HG03571 (cell line): Measurements from ENCODE around the gene CYSRT1.
"Not testable (repeated sequence)": the region's sequence is repeated elsewhere in the genome, so short reads cannot be mapped to it uniquely, and the experiment has no call there.

Experiments used
- ATAC-seq: cut with Tn5 transposase; IDR thresholded peaks from one replicate; pipeline ENCODE4 v1.9.1; 2021; ENCODE audit not compliant: unreplicated experiment

CYSRT1 gene

GRCh38 chr9:137250329-137251193 is 25.6 kb downstream of the CYSRT1 start:
- no peak for ATAC-seq

GRCh38 chr9:137251194-137251461 is 26.2 kb downstream of the CYSRT1 start, which contains the start of gene STPG3:
Gene STPG3, plus strand, starts transcription at chr9:137251286. Its CDS starts 1 bp downstream, at chr9:137251287.
- ATAC-seq: no peak

GRCh38 chr9:137251490-137252268 is 26.7 kb downstream of the CYSRT1 start:
- ATAC-seq: no peak

- no peak for ATAC-seq
These were observed 27.9 kb downstream of the CYSRT1 start for GRCh38 chr9:137252555-137253506.

GRCh38 chr9:137253717-137254623 is 29.0 kb downstream of the CYSRT1 start:
- no peak for ATAC-seq

GRCh38 chr9:137254624-137255447 is 29.9 kb downstream of the CYSRT1 start, which contains the start of gene NELFB:
Gene NELFB, plus strand, starts transcription at chr9:137255327.
- peak; percentile 72 for ATAC-seq

GRCh38 chr9:137255448-137256114 is 30.6 kb downstream of the CYSRT1 start:
- peak; percentile 18 for ATAC-seq

- ATAC-seq: no peak
These were observed 31.4 kb downstream of the CYSRT1 start for GRCh38 chr9:137256362-137256761.

- no peak for ATAC-seq
These were observed 31.9 kb downstream of the CYSRT1 start for GRCh38 chr9:137256856-137257255.

GRCh38 chr9:137262173-137262908 is 37.4 kb downstream of the CYSRT1 start:
- not testable (repeated sequence) for ATAC-seq

- no peak for ATAC-seq
These were observed 37.9 kb downstream of the CYSRT1 start for GRCh38 chr9:137262909-137263285.

- no peak for ATAC-seq
These were observed 38.5 kb downstream of the CYSRT1 start for GRCh38 chr9:137263506-137263905.

GRCh38 chr9:137264067-137264466 is 39.1 kb downstream of the CYSRT1 start:
- no peak for ATAC-seq

GRCh38 chr9:137265496-137266161 is 40.7 kb downstream of the CYSRT1 start:
- ATAC-seq: no peak

- ATAC-seq: no peak
These were observed 41.2 kb downstream of the CYSRT1 start for GRCh38 chr9:137266162-137266527.

- no peak for ATAC-seq
These were observed 41.8 kb downstream of the CYSRT1 start for GRCh38 chr9:137266585-137267453.
